Brain microvascular endothelial cell (primary cell): ENCODE results near the gene YWHAB.

Source experiments
- DNase-seq: peaks from one replicate; pipeline ENCODE4 v3.0.0-alpha.2; 2020
- H3K27ac ChIP-seq: fragments of 250-450 bp; sonication (Bioruptor Pico); 2 replicates; pipeline ENCODE4 v1.5.1; 2020; ENCODE audit warnings: mild to moderate bottlenecking, moderate library complexity
- H3K27me3 ChIP-seq: fragments of 250-450 bp; sonication (Bioruptor Pico); replicated peaks from 2 replicates; pipeline ENCODE4 v1.5.1; 2020; ENCODE audit warnings: mild to moderate bottlenecking
- H3K36me3 ChIP-seq: fragments of 250-450 bp; sonication (Bioruptor Pico); replicated peaks from 2 replicates; pipeline ENCODE4 v1.5.1; 2020; ENCODE audit warnings: mild to moderate bottlenecking
- H3K4me3 ChIP-seq: 2 replicates; pipeline ENCODE4 v1.5.1; 2011; ENCODE audit warnings: low read depth, mild to moderate bottlenecking, control low read depth, low read length, moderate library complexity
- in situ Hi-C: cut with HindIII; loops from 2 replicates; pipeline ENCODE4 v1.10.0; 2017; ENCODE audit warnings: low sequenced_read_pairs, low pct_ligation_motif_present
- TF ChIP-seq, protein P1 (sequence below): IDR thresholded peaks from 2 replicates; pipeline ENCODE4 v1.5.1; 2011; ENCODE audit warnings: low read depth, mild to moderate bottlenecking, moderate library complexity, low read length, control low read depth, inconsistent platforms; ENCODE audit errors: missing control alignments

YWHAB gene

DNA sequence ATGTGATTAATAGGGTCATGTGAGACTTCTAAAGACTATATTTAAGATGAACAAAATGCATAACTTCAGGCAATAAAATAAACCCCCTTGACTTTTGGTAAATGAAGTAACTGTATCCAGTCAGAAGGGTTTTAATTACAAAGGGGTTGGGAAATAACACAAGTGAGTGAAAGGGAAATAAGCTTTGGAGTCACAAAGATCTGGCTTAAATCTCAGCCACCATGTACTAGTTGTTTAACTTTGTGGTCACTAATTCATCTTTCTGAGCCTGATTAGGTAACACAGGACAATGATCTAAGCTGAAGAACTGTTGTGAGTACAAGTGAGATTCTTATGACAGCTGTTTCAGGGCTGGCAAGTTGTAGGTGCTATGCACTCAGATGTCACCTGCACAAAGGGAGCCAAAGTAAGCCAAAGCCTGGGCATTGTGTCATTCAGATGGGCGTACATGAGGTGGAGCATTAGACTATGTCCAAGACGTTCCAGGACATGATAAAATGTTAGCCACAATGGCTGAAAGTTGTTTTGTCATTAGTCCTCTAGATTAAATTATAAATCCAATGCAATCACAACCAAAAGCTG is 60.9 kb downstream of the YWHAB start:
- Histone ChIP-seq H3K36me3 (peaks cover 72% of the 10 kb centered on the region), H3K27ac (no peak overlapping the region), H3K27me3 (no peaks in the 10 kb centered on the region), H3K4me3 (no peak overlapping the region)
- TF ChIP-seq, protein P1, sequence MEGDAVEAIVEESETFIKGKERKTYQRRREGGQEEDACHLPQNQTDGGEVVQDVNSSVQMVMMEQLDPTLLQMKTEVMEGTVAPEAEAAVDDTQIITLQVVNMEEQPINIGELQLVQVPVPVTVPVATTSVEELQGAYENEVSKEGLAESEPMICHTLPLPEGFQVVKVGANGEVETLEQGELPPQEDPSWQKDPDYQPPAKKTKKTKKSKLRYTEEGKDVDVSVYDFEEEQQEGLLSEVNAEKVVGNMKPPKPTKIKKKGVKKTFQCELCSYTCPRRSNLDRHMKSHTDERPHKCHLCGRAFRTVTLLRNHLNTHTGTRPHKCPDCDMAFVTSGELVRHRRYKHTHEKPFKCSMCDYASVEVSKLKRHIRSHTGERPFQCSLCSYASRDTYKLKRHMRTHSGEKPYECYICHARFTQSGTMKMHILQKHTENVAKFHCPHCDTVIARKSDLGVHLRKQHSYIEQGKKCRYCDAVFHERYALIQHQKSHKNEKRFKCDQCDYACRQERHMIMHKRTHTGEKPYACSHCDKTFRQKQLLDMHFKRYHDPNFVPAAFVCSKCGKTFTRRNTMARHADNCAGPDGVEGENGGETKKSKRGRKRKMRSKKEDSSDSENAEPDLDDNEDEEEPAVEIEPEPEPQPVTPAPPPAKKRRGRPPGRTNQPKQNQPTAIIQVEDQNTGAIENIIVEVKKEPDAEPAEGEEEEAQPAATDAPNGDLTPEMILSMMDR = no peak
- no peak for DNase-seq
- in situ Hi-C loops = no loop called here

DNA sequence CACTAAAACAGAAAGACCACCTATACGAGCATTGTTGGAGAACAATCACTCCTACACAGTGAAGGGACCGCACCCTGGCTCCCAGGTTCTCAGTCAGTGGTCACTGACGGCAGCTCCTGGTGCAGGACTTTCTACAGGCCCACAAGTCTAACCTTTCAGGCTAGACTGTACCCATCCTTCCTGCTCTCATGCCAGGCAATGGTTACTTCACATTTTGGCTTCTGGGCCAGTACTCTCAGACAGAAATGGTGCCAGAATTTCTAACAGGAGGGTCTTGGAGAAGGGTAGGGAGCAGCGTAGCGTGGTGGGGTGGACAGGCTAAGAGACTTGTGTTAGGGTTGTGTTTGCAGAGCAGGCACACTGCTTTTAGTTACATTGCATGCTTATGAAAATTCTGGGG is 62.6 kb downstream of the YWHAB start:
- Histone ChIP-seq H3K27ac (no peak overlapping the region), H3K36me3 (peaks cover 72% of the 10 kb centered on the region), H3K27me3 (no peaks in the 10 kb centered on the region), H3K4me3 (no peak overlapping the region)
- DNase-seq = no peak
- TF ChIP-seq, protein P1 = no peak
- in situ Hi-C loops = no loop called here

DNA sequence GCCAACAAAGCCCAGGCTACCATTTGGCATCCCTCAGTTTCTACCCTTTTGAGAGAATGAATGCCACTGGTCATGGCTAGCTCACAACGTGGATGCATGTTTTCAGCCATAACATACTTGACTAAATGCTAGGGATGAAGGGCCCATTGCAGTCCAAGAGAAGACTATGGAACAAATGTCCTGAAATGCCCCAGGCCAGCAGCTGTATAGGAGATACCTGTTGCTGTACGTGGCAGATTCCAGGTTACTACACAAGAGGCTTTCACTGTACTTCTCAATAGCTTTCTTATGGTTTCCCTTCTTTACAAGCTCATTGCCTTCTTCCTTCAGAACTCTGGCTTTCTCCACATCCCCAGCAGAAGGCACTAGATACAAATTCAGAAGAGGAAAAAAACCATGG is 63.0 kb downstream of the YWHAB start:
- H3K36me3 ChIP-seq = peaks cover 72% of the 10 kb centered on the region
- H3K27ac ChIP-seq = no peak overlapping the region
- in situ Hi-C loops = no loop called here
- TF ChIP-seq, protein P1 = no peak
- H3K27me3 ChIP-seq = no peaks in the 10 kb centered on the region
- no peak for DNase-seq
- no peak overlapping the region for H3K4me3 ChIP-seq

DNA sequence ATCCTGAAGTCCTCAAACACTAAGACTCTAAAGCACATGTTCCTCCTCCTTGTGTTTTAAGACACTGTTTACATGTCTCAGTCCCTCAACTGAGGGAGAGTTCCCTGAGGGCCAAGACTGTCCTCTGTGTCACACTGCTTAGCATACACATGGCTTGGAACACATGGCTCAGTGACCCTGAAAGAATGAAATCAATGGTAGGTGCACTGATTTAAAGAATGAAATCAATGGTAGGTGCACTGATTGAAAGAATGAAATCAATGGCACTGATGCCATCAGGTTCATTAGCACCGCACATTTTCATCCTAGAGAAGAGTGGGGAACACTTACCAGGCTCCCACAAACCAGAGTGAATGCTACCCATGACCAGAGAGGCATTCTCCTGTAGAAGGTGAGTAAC is 64.9 kb downstream of the YWHAB start:
- Histone ChIP-seq H3K27ac (no peak overlapping the region), H3K4me3 (no peak overlapping the region), H3K27me3 (no peaks in the 10 kb centered on the region), H3K36me3 (peaks cover 77% of the 10 kb centered on the region)
- in situ Hi-C loops = no loop called here
- TF ChIP-seq, protein P1 = no peak
- DNase-seq = no peak

DNA sequence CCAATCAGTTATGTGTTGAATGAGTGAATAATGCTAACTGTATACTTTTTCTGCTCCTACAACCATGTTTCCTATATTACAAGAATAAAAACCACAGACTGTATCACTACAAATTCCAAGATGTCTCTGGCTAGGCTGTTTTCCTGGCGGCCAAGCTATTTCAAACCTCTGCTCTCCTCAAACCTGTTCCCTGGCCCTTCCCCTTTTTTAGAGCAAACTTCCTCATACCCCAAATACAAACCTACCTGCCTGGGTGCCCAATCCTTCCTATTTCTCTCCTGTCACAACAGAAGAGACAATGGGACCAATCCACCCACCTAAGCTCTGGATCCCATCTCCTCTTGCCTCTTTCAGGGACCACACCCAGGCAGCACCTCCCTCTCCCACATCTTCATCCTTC is 67.2 kb downstream of the YWHAB start:
- no peaks in the 10 kb centered on the region for H3K27me3 ChIP-seq
- no peak overlapping the region for H3K4me3 ChIP-seq
- DNase-seq = no peak
- in situ Hi-C loops = no loop called here
- peaks cover 83% of the 10 kb centered on the region for H3K36me3 ChIP-seq
- TF ChIP-seq, protein P1 = no peak
- H3K27ac ChIP-seq = no peak overlapping the region

DNA sequence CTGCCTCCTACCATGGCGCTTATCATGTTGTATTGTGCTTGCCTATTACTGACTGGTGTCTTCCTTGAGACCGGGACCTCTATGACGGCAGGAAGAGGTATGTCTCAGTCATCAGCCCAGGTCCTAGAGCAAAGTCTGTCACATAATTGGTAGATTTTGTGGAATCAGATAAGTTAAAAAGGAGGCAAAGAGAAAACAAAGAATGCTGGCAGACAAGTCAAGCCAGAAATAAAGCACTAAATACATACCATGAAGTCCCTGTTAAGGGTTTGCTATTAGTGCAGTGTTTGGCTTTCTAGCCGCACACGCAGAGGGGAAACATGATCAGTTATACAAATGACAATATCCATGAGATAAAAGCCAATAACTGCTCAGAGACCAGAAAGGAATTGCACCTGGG is 68.7 kb downstream of the YWHAB start:
- in situ Hi-C loops = no loop called here
- Histone ChIP-seq H3K36me3 (peaks cover 71% of the 10 kb centered on the region), H3K27ac (no peak overlapping the region), H3K4me3 (no peak overlapping the region), H3K27me3 (no peaks in the 10 kb centered on the region)
- TF ChIP-seq, protein P1 = no peak
- no peak for DNase-seq
